ENCODE measurements around the gene FGF11. TPM values are rescaled to one million over a fixed set of nuclear protein-coding genes. Genes with fewer than 3 reads are reported as not detected.

The FGF11 gene
- total and polyA plus RNA-seq, 2 of the 4 experiments (the other 2 are of a cell fraction): 0.18 to 1.1 TPM

- in situ Hi-C loops (cut with MboI; ENCODE audit: low sequenced_read_pairs): no loop called here
- no peak overlapping the region for H3K14ac ChIP-seq (replicated peaks; ENCODE audit: low read depth, low read length)
- no peaks in the 10 kb centered on the region for H3K9me3 ChIP-seq (ENCODE audit: control insufficient read depth, insufficient read depth, low read length)
- no peak overlapping the region for H4K91ac ChIP-seq (ENCODE audit: insufficient read depth, low read depth, low read length)
- peaks cover 9 to 80% of the 10 kb centered on the region in 2 experiments for H3K79me1 ChIP-seq (ENCODE audit: low read depth in 1 of 2, low read length in 2 of 2)
- no peak overlapping the region for H3K27ac ChIP-seq (ENCODE audit: insufficient read depth, low read length)
- no peak overlapping the region for H3K4ac ChIP-seq (ENCODE audit: low read depth, low read length)
- DNase-seq (no peak), ATAC-seq (ENCODE audit: low read depth) (no peak)
- ChIA-PET POLR2A (ENCODE audit: unreplicated experiment) (no interaction called here), CTCF (no interaction called here)
- H3K4me1 ChIP-seq (ENCODE audit: control insufficient read depth, insufficient read depth, low read length): peaks cover 12% of the 10 kb centered on the region; the same call in 1 of the 2 replicates
- H3K56ac ChIP-seq (ENCODE audit: extremely low read depth, insufficient read depth, low read length): no peak overlapping the region
- dilution Hi-C loops (cut with HindIII; ENCODE audit: low sequenced_read_pairs, unreplicated experiment): no loop called here
- no peak overlapping the region for H2BK15ac ChIP-seq (ENCODE audit: low read depth, low read length)
- H3K9ac ChIP-seq (ENCODE audit: low read depth, low read length): no peak overlapping the region
- H2AK5ac ChIP-seq (ENCODE audit: low read depth, low read length): no peak overlapping the region
- H4K8ac ChIP-seq (ENCODE audit: low read depth in 2 of 2, low read length in 2 of 2): no peak overlapping the region
- TF ChIP-seq FOS (IDR thresholded peaks at IDR 0.05; ENCODE audit: low read depth, low read length): no peak
- TF ChIP-seq NFE2L2 (IDR thresholded peaks at IDR 0.05; ENCODE audit: low read depth, low read length): no peak
- no peak for TF ChIP-seq BHLHE40 (IDR thresholded peaks at IDR 0.05; ENCODE audit: low read depth, low read length)
- no peak for TF ChIP-seq MXI1 (IDR thresholded peaks at IDR 0.05; ENCODE audit: borderline replicate concordance, low read depth, low read length)
- no peak for TF ChIP-seq RCOR1 (IDR thresholded peaks at IDR 0.05; ENCODE audit: insufficient replicate concordance, low read length)
- TF ChIP-seq RFX5 (IDR thresholded peaks at IDR 0.05; ENCODE audit: low read depth, low read length): no peak
- TF ChIP-seq CHD1 (IDR thresholded peaks at IDR 0.05; ENCODE audit: low read depth, low read length): no peak
- peaks cover 25% of the 10 kb centered on the region for H3K9me1 ChIP-seq (ENCODE audit: insufficient read depth, low read length)
- no peak overlapping the region for H3K23ac ChIP-seq (ENCODE audit: low read depth, low read length)
- H2BK20ac ChIP-seq (ENCODE audit: low read depth, low read length): no peak overlapping the region
- no TSS peak for BruUV-seq (replicated peaks)
- H3K27me3 ChIP-seq (ENCODE audit: control insufficient read depth, insufficient read depth, low read length): no peaks in the 10 kb centered on the region
- no peak overlapping the region for H4K5ac ChIP-seq (ENCODE audit: low read depth, low read length)
- H3K4me2 ChIP-seq (ENCODE audit: low read depth, low read length): no peak overlapping the region
- H2AK9ac ChIP-seq (replicated peaks; ENCODE audit: low read depth, low read length, poor library complexity): no peak overlapping the region
- H3K4me3 ChIP-seq (ENCODE audit: insufficient read depth, low read depth, low read length): no peak overlapping the region
- H2BK120ac ChIP-seq (ENCODE audit: low read depth, low read length): no peak overlapping the region
- WGBS, 2 experiments (ENCODE audit: extremely low coverage in 2 of 2, insufficient read length in 1 of 2): 80% methylated on average over 2 of the region's 11 CpGs; no CpG with 5 or more reads in 1 of the 2 experiments
- H2AFZ ChIP-seq (replicated peaks; ENCODE audit: low read length, poor library complexity): no peak overlapping the region
- H3K18ac ChIP-seq (ENCODE audit: low read depth, low read length): no peak overlapping the region
- intact Hi-C loops (cut with micrococcal nuclease): no loop called here
- no peak overlapping the region for H2BK5ac ChIP-seq (ENCODE audit: low read depth, low read length, poor library complexity, severe bottlenecking)
- peaks cover 73% of the 10 kb centered on the region for H4K20me1 ChIP-seq (ENCODE audit: insufficient read depth, low read length)
- peaks cover 29% of the 10 kb centered on the region for H3K36me3 ChIP-seq (ENCODE audit: control insufficient read depth, insufficient read depth, low read length)
Observed at GRCh38 chr17:7468290-7468689, 29.0 kb downstream of the FGF11 start.
